GM19099 (cell line): ENCODE results near the gene HPCAL4.

ENCODE experiments used
- POLR2A ChIP-seq: IDR thresholded peaks from 3 replicates; pipeline ENCODE4 v1.6.1; 2011; ENCODE audit warnings: low read depth; ENCODE audit not compliant: insufficient read length; ENCODE audit errors: extremely low read depth

Gene HPCAL4

GRCh38 chr1:39648496-39648895 lies 42.7 kb downstream of the HPCAL4 start:
- no peak for TF ChIP-seq POLR2A

GRCh38 chr1:39647247-39647646 lies 44.0 kb downstream of the HPCAL4 start:
- no peak for TF ChIP-seq POLR2A

GRCh38 chr1:39646232-39647081 lies 44.8 kb downstream of the HPCAL4 start:
- TF ChIP-seq POLR2A: no peak

- no peak for TF ChIP-seq POLR2A
These were observed 45.7 kb downstream of the HPCAL4 start for GRCh38 chr1:39645411-39646043.

GRCh38 chr1:39643705-39644104 lies 47.5 kb downstream of the HPCAL4 start:
- TF ChIP-seq POLR2A: no peak

GRCh38 chr1:39642796-39643195 lies 48.4 kb downstream of the HPCAL4 start:
- no peak for TF ChIP-seq POLR2A

GRCh38 chr1:39640861-39641260 lies 50.4 kb downstream of the HPCAL4 start:
- TF ChIP-seq POLR2A: no peak

- TF ChIP-seq POLR2A: no peak
These were observed 51.7 kb downstream of the HPCAL4 start, which contains the start of gene HEYL for GRCh38 chr1:39639305-39640130. Gene HEYL, minus strand, starts transcription at chr1:39639643. Its CDS starts 18 bp downstream, at chr1:39639625.

GRCh38 chr1:39638965-39639304 lies 52.3 kb downstream of the HPCAL4 start:
- TF ChIP-seq POLR2A: no peak

GRCh38 chr1:39637361-39637760 lies 53.9 kb downstream of the HPCAL4 start:
- TF ChIP-seq POLR2A: no peak

- TF ChIP-seq POLR2A: no peak
These were observed 55.4 kb downstream of the HPCAL4 start for GRCh38 chr1:39635871-39636210.

GRCh38 chr1:39635205-39635870 lies 55.9 kb downstream of the HPCAL4 start:
- TF ChIP-seq POLR2A: no peak

- TF ChIP-seq POLR2A: no peak
These were observed 57.8 kb downstream of the HPCAL4 start for GRCh38 chr1:39633422-39633821.

GRCh38 chr1:39632682-39633417 lies 58.4 kb downstream of the HPCAL4 start:
- no peak for TF ChIP-seq POLR2A
